A549 (cell line): ENCODE results near the gene PSMC3. TPM values are rescaled to one million over a fixed set of nuclear protein-coding genes. Genes with fewer than 3 reads are reported as not detected.

Experiments
- ATAC-seq, 2 experiments: fragments of 200-7000 bp in 1 of 2; fragments of >200 bp in 1 of 2; cut with Nextera tagmentation in 1 of 2; cut with Tn5 transposase in 1 of 2; 3 replicates each; pipeline versions ENCODE4 v1.8.0 to v1.9.1; 2018 to 2020; ENCODE audit warnings: mild to moderate bottlenecking in 1 of 2, moderate library complexity in 1 of 2
- CTCF ChIA-PET: fragments of 300-600 bp; sonication (Branson Sonifier 250); formaldehyde crosslinking; extraction: SDS; loops from one replicate; lab custom pipeline; 2021; ENCODE audit warnings: antibody characterized with exemption, inconsistent platforms; lab: Yijun Ruan, JAX
- POLR2A ChIA-PET: fragments of 350-600 bp; formaldehyde crosslinking; extraction: SDS; loops from one replicate; lab custom pipeline; 2021; ENCODE audit warnings: antibody characterized with exemption, inconsistent platforms; lab: Yijun Ruan, JAX
- DNase-seq, 2 experiments: peaks; one replicate each; pipeline versions ENCODE4 v3.0.0 to v3.0.0-alpha.2; 2011 to 2016; ENCODE audit warnings: low read depth in 1 of 2, low spot score in 1 of 2
- FAIRE-seq: peaks from 2 replicates; lab custom pipeline; 2011; peaks lifted over from hg19 to GRCh38; lab: Jason Lieb, UNC
- H3K27ac ChIP-seq, 2 experiments: fragments of >200 bp; sonication (Bioruptor Twin); formaldehyde crosslinking; 3 replicates each; pipeline ENCODE4 v1.5.1; 2016 to 2017
- H3K4me1 ChIP-seq: fragments of >200 bp; sonication (Bioruptor Twin); formaldehyde crosslinking; 3 replicates; pipeline ENCODE4 v1.6.1; 2016
- H3K4me2 ChIP-seq: fragments of >200 bp; sonication (Bioruptor Twin); formaldehyde crosslinking; 3 replicates; pipeline ENCODE4 v1.6.1; 2016
- H3K4me3 ChIP-seq: fragments of >200 bp; sonication (Bioruptor Twin); formaldehyde crosslinking; 3 replicates; pipeline ENCODE4 v1.5.1; 2016
- H3K9me3 ChIP-seq: fragments of >200 bp; sonication (Bioruptor Twin); formaldehyde crosslinking; 3 replicates; pipeline ENCODE4 v1.6.1; 2016
- ATOH8 ChIP-seq: fragments of 250-450 bp; sonication (Bioruptor Pico); IDR thresholded peaks from 2 replicates; pipeline ENCODE4 v1.5.0; 2020; ENCODE audit warnings: low read depth, mild to moderate bottlenecking, moderate library complexity
- CHD2 ChIP-seq: fragments of 150-350 bp; IDR thresholded peaks from 2 replicates; pipeline ENCODE4 v1.6.1; 2014; ENCODE audit warnings: low read length; ENCODE audit not compliant: partially characterized antibody
- CTCF ChIP-seq: fragments of >200 bp; sonication (Bioruptor Twin); formaldehyde crosslinking; IDR thresholded peaks from 3 replicates; pipeline ENCODE4 v1.5.1; 2016
- EP300 ChIP-seq, 2 experiments: fragments of >200 bp; sonication (Bioruptor Twin); formaldehyde crosslinking; IDR thresholded peaks; 2 replicates in 1 of 2; 3 replicates in 1 of 2; pipeline ENCODE4 v1.6.1; 2016 to 2017
- FOSB ChIP-seq: fragments of 250-450 bp; sonication (Bioruptor Pico); IDR thresholded peaks from 2 replicates; pipeline ENCODE4 v1.5.0; 2020; ENCODE audit warnings: mild to moderate bottlenecking, moderate library complexity
- HDAC2 ChIP-seq: fragments of 200-600 bp; sonication (generic); IDR thresholded peaks from 2 replicates; pipeline ENCODE4 v1.6.1; 2016
- HMGXB4 ChIP-seq: fragments of 250-450 bp; sonication (Bioruptor Pico); IDR thresholded peaks from 2 replicates; pipeline ENCODE4 v1.5.0; 2021; ENCODE audit warnings: mild to moderate bottlenecking, moderate library complexity, borderline replicate concordance
- JUN ChIP-seq, 2 experiments: fragments of >200 bp; sonication (Bioruptor Twin); formaldehyde crosslinking; IDR thresholded peaks; 2 replicates in 1 of 2; 3 replicates in 1 of 2; pipeline ENCODE4 v1.6.1; 2016 to 2017
- MAX ChIP-seq: IDR thresholded peaks from 2 replicates; pipeline ENCODE4 v1.6.1; 2012
- MAZ ChIP-seq: fragments of 150-350 bp; IDR thresholded peaks from 2 replicates; pipeline ENCODE4 v1.6.1; 2014; ENCODE audit warnings: antibody characterized with exemption, low read depth, low read length, borderline replicate concordance
- NFE2L2 ChIP-seq: fragments of 150-350 bp; conservative IDR thresholded peaks from 2 replicates; pipeline ENCODE4 v1.6.1; 2014; ENCODE audit warnings: low read length
- PBX3 ChIP-seq: IDR thresholded peaks from 2 replicates; pipeline ENCODE4 v1.6.1; 2012
- POLR2AphosphoS2 ChIP-seq: conservative IDR thresholded peaks from 2 replicates; pipeline ENCODE4 v1.6.1; 2012; ENCODE audit warnings: low read length, improper control_type of control experiment, inconsistent platforms
- REST ChIP-seq: fragments of 200-600 bp; sonication (generic); IDR thresholded peaks from 2 replicates; pipeline ENCODE4 v1.6.1; 2016; ENCODE audit warnings: antibody characterized with exemption, mild to moderate bottlenecking, moderate library complexity
- TFCP2L1 ChIP-seq: fragments of 250-450 bp; sonication (Bioruptor Pico); IDR thresholded peaks from 2 replicates; pipeline ENCODE4 v1.5.0; 2021; ENCODE audit warnings: mild to moderate bottlenecking
- USF2 ChIP-seq: fragments of 450-650 bp; IDR thresholded peaks from 2 replicates; pipeline ENCODE4 v1.6.1; 2014; ENCODE audit warnings: antibody characterized with exemption
- ZFP36 ChIP-seq: fragments of 450-650 bp; IDR thresholded peaks from 2 replicates; pipeline ENCODE4 v1.6.1; 2014; ENCODE audit warnings: borderline replicate concordance; ENCODE audit not compliant: partially characterized antibody
- ZNF302 ChIP-seq: fragments of 250-450 bp; sonication (Bioruptor Pico); IDR thresholded peaks from 2 replicates; pipeline ENCODE4 v1.9.0; 2021; ENCODE audit warnings: inconsistent platforms, mild to moderate bottlenecking, moderate library complexity
- WGBS: methylation state at CpG from one replicate; pipeline ENCODE4 v1.1.6; 2017; ENCODE audit errors: missing lambda C conversion rate; 5-methylcytosine and 5-hydroxymethylcytosine counted together
- polyA plus RNA-seq, 4 experiments: library from polyadenylated mRNA; depleted of rRNA in 3 of 4; stranded (reverse); fragments of >200 nt; fragmentation: RNase III in 1 of 4; extraction: RNeasy Plus Mini Kit Qiagen cat#74134 plus additional on column Dnase treatment in 1 of 4; gene quantifications; 2 replicates in 3 of 4; 3 replicates in 1 of 4; pipeline ENCODE4 v1.2.3, GENCODE V29; 2011 to 2017

Gene PSMC3
- polyA plus RNA-seq, 2 of the 4 experiments (the other 2 are of a cell fraction) = 283 to 383 TPM

GRCh38 chr11:47387944-47388696 lies 38.1 kb downstream of the PSMC3 start:
- H3K9me3 ChIP-seq = no peaks in the 10 kb centered on the region
- no peak; a peak in 1 of 6 replicates for ATAC-seq
- H3K4me3 ChIP-seq = no peak overlapping the region
- DNase-seq = no peak
- ChIA-PET POLR2A (interaction anchor here (0.8 kb wide), 1 partner anchor 12 kb away, joined by 4 read pairs; no protein-coding TSS in a partner anchor), CTCF (interaction anchor here (0.6 to 10.2 kb wide), 7 partner anchors 12 to 117 kb away, joined by 3 to 133 read pairs (median 4); no protein-coding TSS in a partner anchor)
- TF ChIP-seq EP300 (IDR thresholded peaks at IDR 0.05) (no peak), REST (no peak), USF2 (no peak), JUN (IDR thresholded peaks at IDR 0.05) (no peak), FOSB (CRISPR knock-in tag) (no peak), HDAC2 (no peak), TFCP2L1 (CRISPR knock-in tag) (no peak), MAX (no peak), POLR2AphosphoS2 (no peak), HMGXB4 (CRISPR knock-in tag) (no peak), CHD2 (no peak), PBX3 (no peak), ZNF302 (no peak), CTCF (no peak), ATOH8 (CRISPR knock-in tag) (no peak), ZFP36 (no peak), MAZ (no peak), NFE2L2 (no peak)
- no peaks in the 10 kb centered on the region for H3K4me1 ChIP-seq
- FAIRE-seq = no peak
- H3K27ac ChIP-seq = no peak overlapping the region
- 63% methylated on average over 12 of the region's 13 CpGs for WGBS
- no peak overlapping the region for H3K4me2 ChIP-seq
